ENCODE data around the gene CHAT. TPM values are rescaled to one million over a fixed set of nuclear protein-coding genes. Genes with fewer than 3 reads are reported as not detected.

CHAT gene
- total RNA-seq, 1 experiment from 2014 or later: not detected

GRCh38 chr10:49643241-49644034, 29.6 kb downstream of the CHAT start:
- ChIA-PET POLR2A (no interaction called here), CTCF (no interaction called here)
- no peak overlapping the region for H3K4me3 ChIP-seq (ENCODE audit: low read depth in 2 of 2, low read length in 2 of 2)
- TF ChIP-seq SIN3A (IDR thresholded peaks at IDR 0.05; ENCODE audit: borderline replicate concordance, insufficient read depth, low read depth, low read length): no peak
- TF ChIP-seq POLR2AphosphoS5 (IDR thresholded peaks at IDR 0.05; ENCODE audit: low read depth, low read length): no peak
- no peak for TF ChIP-seq TCF7L2 (IDR thresholded peaks at IDR 0.05; ENCODE audit: low read depth, low read length)
- no peak for TF ChIP-seq REST (IDR thresholded peaks at IDR 0.05; ENCODE audit: insufficient read depth in 1 of 2, low read depth in 2 of 2, low read length in 1 of 2)
- TF ChIP-seq CTCF (IDR thresholded peaks at IDR 0.05): no peak
- H3K4me1 ChIP-seq (ENCODE audit: control insufficient read depth, insufficient read depth, low read length): no peaks in the 10 kb centered on the region
- intact Hi-C loops (cut with micrococcal nuclease; ENCODE audit: unreplicated experiment): no loop called here
- no peaks in the 10 kb centered on the region for H3K36me3 ChIP-seq (ENCODE audit: control insufficient read depth, insufficient read depth, low read length)
- no peaks in the 10 kb centered on the region for H3K9me3 ChIP-seq (ENCODE audit: control insufficient read depth, insufficient read depth, low read depth, low read length)
- ATAC-seq: no peak
- peaks cover 15% of the 10 kb centered on the region for H3K27me3 ChIP-seq (ENCODE audit: control insufficient read depth, insufficient read depth, low read length)
- no TSS peak for BruUV-seq (replicated peaks)
- no peak overlapping the region for H3K27ac ChIP-seq (ENCODE audit: low read length)
- in situ Hi-C loops (cut with HindIII; ENCODE audit: low pct_unique_long_range_greater_than_20kb, low sequenced_read_pairs): no loop called here
- DNase-seq (ENCODE audit: low read depth, low spot score): no peak

GRCh38 chr10:49644035-49644646, 30.3 kb downstream of the CHAT start:
- Histone ChIP-seq H3K4me3 (ENCODE audit: low read depth in 2 of 2, low read length in 2 of 2) (no peak overlapping the region), H3K27me3 (ENCODE audit: control insufficient read depth, insufficient read depth, low read length) (peaks cover 13% of the 10 kb centered on the region), H3K27ac (ENCODE audit: low read length) (no peak overlapping the region), H3K9me3 (ENCODE audit: control insufficient read depth, insufficient read depth, low read depth, low read length) (no peaks in the 10 kb centered on the region), H3K4me1 (ENCODE audit: control insufficient read depth, insufficient read depth, low read length) (no peaks in the 10 kb centered on the region), H3K36me3 (ENCODE audit: control insufficient read depth, insufficient read depth, low read length) (no peaks in the 10 kb centered on the region)
- intact Hi-C loops (cut with micrococcal nuclease; ENCODE audit: unreplicated experiment): no loop called here
- ChIA-PET POLR2A (no interaction called here), CTCF (no interaction called here)
- no TSS peak for BruUV-seq (replicated peaks)
- DNase-seq (ENCODE audit: low read depth, low spot score) (no peak), ATAC-seq (no peak)
- TF ChIP-seq POLR2AphosphoS5 (IDR thresholded peaks at IDR 0.05; ENCODE audit: low read depth, low read length) (no peak), SIN3A (IDR thresholded peaks at IDR 0.05; ENCODE audit: borderline replicate concordance, insufficient read depth, low read depth, low read length) (no peak), TCF7L2 (IDR thresholded peaks at IDR 0.05; ENCODE audit: low read depth, low read length) (no peak)
- in situ Hi-C loops (cut with HindIII; ENCODE audit: low pct_unique_long_range_greater_than_20kb, low sequenced_read_pairs): no loop called here

GRCh38 chr10:49645417-49645816, 31.6 kb downstream of the CHAT start:
- Histone ChIP-seq H3K27me3 (ENCODE audit: control insufficient read depth, insufficient read depth, low read length) (peaks cover 14% of the 10 kb centered on the region), H3K36me3 (ENCODE audit: control insufficient read depth, insufficient read depth, low read length) (no peaks in the 10 kb centered on the region), H3K9me3 (ENCODE audit: control insufficient read depth, insufficient read depth, low read depth, low read length) (no peaks in the 10 kb centered on the region), H3K27ac (ENCODE audit: low read length) (no peak overlapping the region), H3K4me3 (ENCODE audit: low read depth in 2 of 2, low read length in 2 of 2) (no peak overlapping the region), H3K4me1 (ENCODE audit: control insufficient read depth, insufficient read depth, low read length) (no peaks in the 10 kb centered on the region)
- POLR2A ChIA-PET: no interaction called here
- TF ChIP-seq POLR2AphosphoS5 (IDR thresholded peaks at IDR 0.05; ENCODE audit: low read depth, low read length): no peak
- TF ChIP-seq REST (IDR thresholded peaks at IDR 0.05; ENCODE audit: insufficient read depth in 1 of 2, low read depth in 2 of 2, low read length in 1 of 2): no peak
- no peak for TF ChIP-seq SIN3A (IDR thresholded peaks at IDR 0.05; ENCODE audit: borderline replicate concordance, insufficient read depth, low read depth, low read length)
- no peak for TF ChIP-seq CTCF (IDR thresholded peaks at IDR 0.05)
- no peak for TF ChIP-seq TCF7L2 (IDR thresholded peaks at IDR 0.05; ENCODE audit: low read depth, low read length)
- CTCF ChIA-PET: no interaction called here
- in situ Hi-C loops (cut with HindIII; ENCODE audit: low pct_unique_long_range_greater_than_20kb, low sequenced_read_pairs) (no loop called here), intact Hi-C loops (cut with micrococcal nuclease; ENCODE audit: unreplicated experiment) (no loop called here)
- DNase-seq (ENCODE audit: low read depth, low spot score): no peak
- ATAC-seq: no peak
- no TSS peak for BruUV-seq (replicated peaks)

Data from Panc1 (cell line).